Astrocyte of the cerebellum (primary cell): ENCODE results near the gene PLXNB2.

Experiments
- DNase-seq: peaks from one replicate; pipeline ENCODE4 v3.0.0-alpha.2; 2011; ENCODE audit warnings: low read depth
- H3K4me3 ChIP-seq: 2 replicates; pipeline ENCODE4 v1.5.1; 2011; ENCODE audit warnings: mild to moderate bottlenecking, low read depth, low read length, moderate library complexity
- CTCF ChIP-seq: IDR thresholded peaks from 2 replicates; pipeline ENCODE4 v1.5.1; 2012; ENCODE audit warnings: low read length, low read depth, moderate library complexity, mild to moderate bottlenecking; ENCODE audit errors: missing control alignments
- in situ Hi-C: cut with HindIII; loops from 2 replicates; pipeline ENCODE4 v1.10.0; 2017; ENCODE audit warnings: low sequenced_read_pairs

Gene PLXNB2

GRCh38 chr22:50257451-50258360 is 49.7 kb downstream of the PLXNB2 start:
- DNase-seq, result no peak
- no peak overlapping the region for H3K4me3 ChIP-seq
- in situ Hi-C loops, result no loop called here
- no peak for TF ChIP-seq CTCF

GRCh38 chr22:50257041-50257440 is 50.4 kb downstream of the PLXNB2 start:
- H3K4me3 ChIP-seq, result no peak overlapping the region
- in situ Hi-C loops, result no loop called here
- no peak for TF ChIP-seq CTCF
- DNase-seq, result no peak

GRCh38 chr22:50256258-50256862 is 51.1 kb downstream of the PLXNB2 start:
- no peak overlapping the region for H3K4me3 ChIP-seq
- in situ Hi-C loops, result no loop called here
- no peak for TF ChIP-seq CTCF
- DNase-seq, result no peak

GRCh38 chr22:50255607-50256006 is 51.8 kb downstream of the PLXNB2 start:
- no peak for DNase-seq
- no peak for TF ChIP-seq CTCF
- H3K4me3 ChIP-seq, result no peak overlapping the region
- in situ Hi-C loops, result no loop called here

GRCh38 chr22:50255099-50255498 is 52.3 kb downstream of the PLXNB2 start:
- no peak overlapping the region for H3K4me3 ChIP-seq
- TF ChIP-seq CTCF, result no peak
- no peak for DNase-seq
- in situ Hi-C loops, result no loop called here

GRCh38 chr22:50253941-50254340 is 53.5 kb downstream of the PLXNB2 start:
- no peak overlapping the region for H3K4me3 ChIP-seq
- in situ Hi-C loops, result no loop called here
- no peak for TF ChIP-seq CTCF
- no peak for DNase-seq
